ENCODE results near the gene PKHD1.
A peak's percentile ranks its signal among the peaks of the same experiment; 100 is the strongest.
"Not testable (repeated sequence)": the region's sequence is repeated elsewhere in the genome, so short reads cannot be mapped to it uniquely, and the experiment has no call there.

Gene PKHD1

GRCh38 chr6:51989789-51990188 is 97.6 kb downstream of the PKHD1 start:
- Histone ChIP-seq H3K27ac (ENCODE audit: low read depth, low read length) (no peak overlapping the region), H3K4me3 (ENCODE audit: low read depth, low read length) (no peak overlapping the region), H3K9me3 (ENCODE audit: control insufficient read depth, insufficient read depth, low read length) (no peaks in the 10 kb centered on the region), H3K4me1 (ENCODE audit: control insufficient read depth, insufficient read depth, low read length) (no peaks in the 10 kb centered on the region), H3K27me3 (ENCODE audit: control insufficient read depth, insufficient read depth, low read length) (no peaks in the 10 kb centered on the region), H3K36me3 (ENCODE audit: control insufficient read depth, insufficient read depth, low read length) (no peaks in the 10 kb centered on the region), H3K9ac (ENCODE audit: low read depth, low read length) (no peak overlapping the region)

- Histone ChIP-seq H3K9ac (ENCODE audit: low read depth, low read length) (no peak overlapping the region), H3K9me3 (ENCODE audit: control insufficient read depth, insufficient read depth, low read length) (no peaks in the 10 kb centered on the region), H3K4me1 (ENCODE audit: control insufficient read depth, insufficient read depth, low read length) (peaks cover 21% of the 10 kb centered on the region), H3K36me3 (ENCODE audit: control insufficient read depth, insufficient read depth, low read length) (no peaks in the 10 kb centered on the region), H3K27ac (ENCODE audit: low read depth, low read length) (no peak overlapping the region), H3K27me3 (ENCODE audit: control insufficient read depth, insufficient read depth, low read length) (no peaks in the 10 kb centered on the region), H3K4me3 (ENCODE audit: low read depth, low read length) (no peak overlapping the region)
These were observed 100.5 kb downstream of the PKHD1 start for GRCh38 chr6:51986864-51987263.

GRCh38 chr6:51983564-51983963 is 103.8 kb downstream of the PKHD1 start:
- Histone ChIP-seq H3K27ac (ENCODE audit: low read depth, low read length) (peak overlapping the region; percentile 45), H3K4me1 (ENCODE audit: control insufficient read depth, insufficient read depth, low read length) (peaks cover 21% of the 10 kb centered on the region), H3K4me3 (ENCODE audit: low read depth, low read length) (no peak overlapping the region), H3K9ac (ENCODE audit: low read depth, low read length) (no peak overlapping the region), H3K9me3 (ENCODE audit: control insufficient read depth, insufficient read depth, low read length) (peaks cover 7% of the 10 kb centered on the region), H3K27me3 (ENCODE audit: control insufficient read depth, insufficient read depth, low read length) (no peaks in the 10 kb centered on the region), H3K36me3 (ENCODE audit: control insufficient read depth, insufficient read depth, low read length) (no peaks in the 10 kb centered on the region)

GRCh38 chr6:51982695-51983094 is 104.7 kb downstream of the PKHD1 start:
- not testable (repeated sequence) for H3K9me3 ChIP-seq (ENCODE audit: control insufficient read depth, insufficient read depth, low read length); H3K36me3 ChIP-seq (ENCODE audit: control insufficient read depth, insufficient read depth, low read length); H3K9ac ChIP-seq (ENCODE audit: low read depth, low read length); H3K4me3 ChIP-seq (ENCODE audit: low read depth, low read length); H3K27me3 ChIP-seq (ENCODE audit: control insufficient read depth, insufficient read depth, low read length)
- Histone ChIP-seq H3K27ac (ENCODE audit: low read depth, low read length) (peak overlapping the region; percentile 45), H3K4me1 (ENCODE audit: control insufficient read depth, insufficient read depth, low read length) (peaks cover 21% of the 10 kb centered on the region)

- Histone ChIP-seq H3K4me1 (ENCODE audit: control insufficient read depth, insufficient read depth, low read length) (no peaks in the 10 kb centered on the region), H3K27ac (ENCODE audit: low read depth, low read length) (no peak overlapping the region), H3K27me3 (ENCODE audit: control insufficient read depth, insufficient read depth, low read length) (no peaks in the 10 kb centered on the region), H3K4me3 (ENCODE audit: low read depth, low read length) (no peak overlapping the region), H3K9me3 (ENCODE audit: control insufficient read depth, insufficient read depth, low read length) (peaks cover 7% of the 10 kb centered on the region), H3K36me3 (ENCODE audit: control insufficient read depth, insufficient read depth, low read length) (no peaks in the 10 kb centered on the region), H3K9ac (ENCODE audit: low read depth, low read length) (no peak overlapping the region)
These were observed 111.0 kb downstream of the PKHD1 start for GRCh38 chr6:51976374-51976773.

- no peaks in the 10 kb centered on the region for H3K4me1 ChIP-seq (ENCODE audit: control insufficient read depth, insufficient read depth, low read length)
- no peak overlapping the region for H3K4me3 ChIP-seq (ENCODE audit: low read depth, low read length)
- H3K9me3 ChIP-seq (ENCODE audit: control insufficient read depth, insufficient read depth, low read length) = no peaks in the 10 kb centered on the region
- H3K27ac ChIP-seq (ENCODE audit: low read depth, low read length) = no peak overlapping the region
- no peak overlapping the region for H3K9ac ChIP-seq (ENCODE audit: low read depth, low read length)
- H3K27me3 ChIP-seq (ENCODE audit: control insufficient read depth, insufficient read depth, low read length) = no peaks in the 10 kb centered on the region
- no peaks in the 10 kb centered on the region for H3K36me3 ChIP-seq (ENCODE audit: control insufficient read depth, insufficient read depth, low read length)
These were observed 114.8 kb downstream of the PKHD1 start for GRCh38 chr6:51972659-51973058.

GRCh38 chr6:51968265-51968664 is 119.1 kb downstream of the PKHD1 start:
- H3K4me1 ChIP-seq (ENCODE audit: control insufficient read depth, insufficient read depth, low read length) = no peaks in the 10 kb centered on the region
- H3K36me3 ChIP-seq (ENCODE audit: control insufficient read depth, insufficient read depth, low read length) = no peaks in the 10 kb centered on the region
- no peaks in the 10 kb centered on the region for H3K27me3 ChIP-seq (ENCODE audit: control insufficient read depth, insufficient read depth, low read length)
- no peak overlapping the region for H3K4me3 ChIP-seq (ENCODE audit: low read depth, low read length)
- no peak overlapping the region for H3K27ac ChIP-seq (ENCODE audit: low read depth, low read length)
- no peak overlapping the region for H3K9ac ChIP-seq (ENCODE audit: low read depth, low read length)
- H3K9me3 ChIP-seq (ENCODE audit: control insufficient read depth, insufficient read depth, low read length) = no peaks in the 10 kb centered on the region

- Histone ChIP-seq H3K9ac (ENCODE audit: low read depth, low read length) (no peak overlapping the region), H3K4me1 (ENCODE audit: control insufficient read depth, insufficient read depth, low read length) (no peaks in the 10 kb centered on the region), H3K36me3 (ENCODE audit: control insufficient read depth, insufficient read depth, low read length) (no peaks in the 10 kb centered on the region), H3K4me3 (ENCODE audit: low read depth, low read length) (no peak overlapping the region), H3K9me3 (ENCODE audit: control insufficient read depth, insufficient read depth, low read length) (no peaks in the 10 kb centered on the region), H3K27me3 (ENCODE audit: control insufficient read depth, insufficient read depth, low read length) (no peaks in the 10 kb centered on the region), H3K27ac (ENCODE audit: low read depth, low read length) (no peak overlapping the region)
These were observed 122.1 kb downstream of the PKHD1 start for GRCh38 chr6:51965222-51965801.

- Histone ChIP-seq H3K4me3 (ENCODE audit: low read depth, low read length) (no peak overlapping the region), H3K27me3 (ENCODE audit: control insufficient read depth, insufficient read depth, low read length) (no peaks in the 10 kb centered on the region), H3K4me1 (ENCODE audit: control insufficient read depth, insufficient read depth, low read length) (no peaks in the 10 kb centered on the region), H3K9ac (ENCODE audit: low read depth, low read length) (no peak overlapping the region), H3K36me3 (ENCODE audit: control insufficient read depth, insufficient read depth, low read length) (no peaks in the 10 kb centered on the region), H3K9me3 (ENCODE audit: control insufficient read depth, insufficient read depth, low read length) (no peaks in the 10 kb centered on the region), H3K27ac (ENCODE audit: low read depth, low read length) (no peak overlapping the region)
These were observed 123.4 kb downstream of the PKHD1 start for GRCh38 chr6:51963980-51964379.

GRCh38 chr6:51962354-51962753 is 125.1 kb downstream of the PKHD1 start:
- H3K27me3 ChIP-seq (ENCODE audit: control insufficient read depth, insufficient read depth, low read length) = no peaks in the 10 kb centered on the region
- no peak overlapping the region for H3K4me3 ChIP-seq (ENCODE audit: low read depth, low read length)
- H3K9ac ChIP-seq (ENCODE audit: low read depth, low read length) = no peak overlapping the region
- H3K9me3 ChIP-seq (ENCODE audit: control insufficient read depth, insufficient read depth, low read length) = no peaks in the 10 kb centered on the region
- H3K4me1 ChIP-seq (ENCODE audit: control insufficient read depth, insufficient read depth, low read length) = no peaks in the 10 kb centered on the region
- H3K36me3 ChIP-seq (ENCODE audit: control insufficient read depth, insufficient read depth, low read length) = no peaks in the 10 kb centered on the region
- no peak overlapping the region for H3K27ac ChIP-seq (ENCODE audit: low read depth, low read length)

- Histone ChIP-seq H3K27me3 (ENCODE audit: control insufficient read depth, insufficient read depth, low read length) (no peaks in the 10 kb centered on the region), H3K27ac (ENCODE audit: low read depth, low read length) (no peak overlapping the region), H3K9ac (ENCODE audit: low read depth, low read length) (no peak overlapping the region), H3K36me3 (ENCODE audit: control insufficient read depth, insufficient read depth, low read length) (no peaks in the 10 kb centered on the region), H3K4me3 (ENCODE audit: low read depth, low read length) (no peak overlapping the region), H3K4me1 (ENCODE audit: control insufficient read depth, insufficient read depth, low read length) (no peaks in the 10 kb centered on the region), H3K9me3 (ENCODE audit: control insufficient read depth, insufficient read depth, low read length) (no peaks in the 10 kb centered on the region)
These were observed 127.0 kb downstream of the PKHD1 start for GRCh38 chr6:51960419-51960818.

All from HUES48 (cell line).